Stimulated activated CD8-positive, alpha-beta memory T cell treated with anti-CD3 and anti-CD28 coated beads, Interleukin-2, amount 100 ng/mL, for 48 hours (primary cell): ENCODE data around the gene GEMIN2.
"Not testable (repeated sequence)": the region's sequence is repeated elsewhere in the genome, so short reads cannot be mapped to it uniquely, and the experiment has no call there.

Experiments used
- DNase-seq, 2 donors: peaks; one replicate each; pipeline ENCODE4 v3.0.0-alpha.2; 2020; ENCODE audit warnings: low read depth in 2 of 2

The GEMIN2 gene

GRCh38 chr14:39109893-39110715 is 4.0 kb upstream of the GEMIN2 start:
- DNase-seq: no peak

GRCh38 chr14:39113685-39114072 is 444 bp upstream of the GEMIN2 start:
- DNase-seq: no peak

GRCh38 chr14:39122330-39123138 is 8.4 kb downstream of the GEMIN2 start:
- no peak for DNase-seq

GRCh38 chr14:39137835-39138234 is 23.7 kb downstream of the GEMIN2 start:
- not testable (repeated sequence) for DNase-seq

GRCh38 chr14:39138440-39138839 is 24.3 kb downstream of the GEMIN2 start:
- DNase-seq: no peak

- DNase-seq: no peak
Observed at GRCh38 chr14:39140170-39140569, 26.0 kb downstream of the GEMIN2 start.

- DNase-seq: not testable (repeated sequence)
Observed at GRCh38 chr14:39141623-39142022, 27.5 kb downstream of the GEMIN2 start.

- DNase-seq: not testable (repeated sequence)
Observed at GRCh38 chr14:39143226-39143625, 29.1 kb downstream of the GEMIN2 start.

GRCh38 chr14:39145266-39145966 is 31.3 kb downstream of the GEMIN2 start:
- no peak for DNase-seq

GRCh38 chr14:39154594-39155189 is 40.6 kb downstream of the GEMIN2 start:
- DNase-seq: no peak

- DNase-seq: no peak
Observed at GRCh38 chr14:39157491-39157890, 43.4 kb downstream of the GEMIN2 start.

- no peak for DNase-seq
Observed at GRCh38 chr14:39158222-39158858, 44.2 kb downstream of the GEMIN2 start.

- no peak for DNase-seq
Observed at GRCh38 chr14:39160494-39160893, 46.4 kb downstream of the GEMIN2 start.

GRCh38 chr14:39167797-39168320 is 53.7 kb downstream of the GEMIN2 start:
- DNase-seq: not testable (repeated sequence)

GRCh38 chr14:39168591-39168990 is 54.5 kb downstream of the GEMIN2 start:
- no peak for DNase-seq

GRCh38 chr14:39169541-39169900 is 55.4 kb downstream of the GEMIN2 start:
- DNase-seq: no peak

GRCh38 chr14:39173198-39173597 is 59.1 kb downstream of the GEMIN2 start:
- no peak for DNase-seq

GRCh38 chr14:39174560-39175444 is 60.7 kb downstream of the GEMIN2 start, which contains the start of gene PNN:
PNN (plus strand) TSS chr14:39175254; CDS start chr14:39175280, 26 bp downstream.
- DNase-seq: peak; percentile 86 to 91

GRCh38 chr14:39175445-39176262 is 61.5 kb downstream of the GEMIN2 start:
- peak; percentile 23 for DNase-seq
